ENCODE measurements around the gene CCNY. TPM values are rescaled to one million over a fixed set of nuclear protein-coding genes. Genes with fewer than 3 reads are reported as not detected.

CCNY gene
- total and polyA plus RNA-seq, 2 of the 4 experiments (the other 2 are of a cell fraction): 38.0 to 131 TPM

- in situ Hi-C loops (cut with MboI; ENCODE audit: low sequenced_read_pairs): no loop called here
- Histone ChIP-seq H4K5ac (ENCODE audit: low read depth, low read length) (no peak overlapping the region), H2BK15ac (ENCODE audit: low read depth, low read length) (no peak overlapping the region), H3K27ac (ENCODE audit: insufficient read depth, low read length) (no peak overlapping the region), H4K20me1 (ENCODE audit: insufficient read depth, low read length) (peaks cover 24% of the 10 kb centered on the region), H3K79me1 (ENCODE audit: low read depth in 1 of 2, low read length in 2 of 2) (peaks cover 52 to 72% of the 10 kb centered on the region in 2 experiments), H4K8ac (ENCODE audit: low read depth in 2 of 2, low read length in 2 of 2) (no peak overlapping the region), H2BK20ac (ENCODE audit: low read depth, low read length) (no peak overlapping the region), H3K36me3 (ENCODE audit: control insufficient read depth, insufficient read depth, low read length) (no peaks in the 10 kb centered on the region), H3K4me1 (ENCODE audit: control insufficient read depth, insufficient read depth, low read length) (peaks cover under 1% of the 10 kb centered on the region), H3K56ac (ENCODE audit: extremely low read depth, insufficient read depth, low read length) (no peak overlapping the region), H4K91ac (ENCODE audit: insufficient read depth, low read depth, low read length) (no peak overlapping the region), H3K4ac (ENCODE audit: low read depth, low read length) (no peak overlapping the region), H3K4me2 (ENCODE audit: low read depth, low read length) (no peak overlapping the region), H3K9me3 (ENCODE audit: control insufficient read depth, insufficient read depth, low read length) (peaks cover 17% of the 10 kb centered on the region), H3K14ac (replicated peaks; ENCODE audit: low read depth, low read length) (no peak overlapping the region), H2AK9ac (replicated peaks; ENCODE audit: low read depth, low read length, poor library complexity) (no peak overlapping the region), H3K4me3 (ENCODE audit: insufficient read depth, low read depth, low read length) (no peak overlapping the region), H3K27me3 (ENCODE audit: control insufficient read depth, insufficient read depth, low read length) (no peaks in the 10 kb centered on the region), H2AFZ (replicated peaks; ENCODE audit: low read length, poor library complexity) (no peak overlapping the region), H2AK5ac (ENCODE audit: low read depth, low read length) (no peak overlapping the region), H3K18ac (ENCODE audit: low read depth, low read length) (no peak overlapping the region), H3K9me1 (ENCODE audit: insufficient read depth, low read length) (peaks cover 1% of the 10 kb centered on the region; the same call in 1 of the 2 replicates), H3K23ac (ENCODE audit: low read depth, low read length) (no peak overlapping the region), H2BK120ac (ENCODE audit: low read depth, low read length) (no peak overlapping the region), H3K9ac (ENCODE audit: low read depth, low read length) (no peak overlapping the region), H2BK5ac (ENCODE audit: low read depth, low read length, poor library complexity, severe bottlenecking) (no peak overlapping the region)
- POLR2A ChIA-PET (ENCODE audit: unreplicated experiment): no interaction called here
- intact Hi-C loops (cut with micrococcal nuclease): no loop called here
- CTCF ChIA-PET: interaction anchor here (0.6 kb wide), 1 partner anchor 41 kb away, joined by 4 read pairs; no protein-coding TSS in a partner anchor
- no TSS peak for BruUV-seq (replicated peaks)
- WGBS, 2 experiments (ENCODE audit: extremely low coverage in 2 of 2, insufficient read length in 1 of 2): no CpG with 5 or more reads among the region's 4 CpGs
- TF ChIP-seq FOS (IDR thresholded peaks at IDR 0.05; ENCODE audit: low read depth, low read length) (no peak), POLR2A (IDR thresholded peaks at IDR 0.05; ENCODE audit: low read depth, low read length) (no peak)
- no peak for DNase-seq
- dilution Hi-C loops (cut with HindIII; ENCODE audit: low sequenced_read_pairs, unreplicated experiment): no loop called here
- no peak for ATAC-seq (ENCODE audit: low read depth)
Observed at GRCh38 chr10:35442592-35442991, 106.3 kb downstream of the CCNY start.
